Liver (tissue), 9 donors: ENCODE data around the gene ZNF618. TPM values are rescaled to one million over a fixed set of nuclear protein-coding genes. Genes with fewer than 3 reads are reported as not detected.

Source experiments
- DNase-seq: peaks from one replicate; pipeline ENCODE4 v3.0.0-alpha.2; 2017; ENCODE audit warnings: low spot score
- H3K27ac ChIP-seq, 2 donors: one replicate each; pipeline ENCODE4 v1.7.0; 2013; ENCODE audit warnings: inconsistent platforms in 2 of 2, low read length in 2 of 2, control low read depth in 1 of 2, low read depth in 1 of 2, mild to moderate bottlenecking in 1 of 2
- H3K27me3 ChIP-seq, 4 donors: one replicate each; pipeline versions ENCODE4 v1.6.1 to v1.7.0; 2013; ENCODE audit warnings: low read length in 3 of 4, inconsistent platforms in 1 of 4, mild to moderate bottlenecking in 1 of 4, moderate library complexity in 1 of 4; ENCODE audit not compliant: control insufficient read depth in 4 of 4, insufficient read depth in 4 of 4
- H3K36me3 ChIP-seq, 4 donors: one replicate each; pipeline versions ENCODE4 v1.6.1 to v1.7.0; 2013; ENCODE audit warnings: low read length in 3 of 4, mild to moderate bottlenecking in 3 of 4, low read depth in 1 of 4, moderate library complexity in 1 of 4; ENCODE audit not compliant: control insufficient read depth in 4 of 4, insufficient read depth in 3 of 4
- H3K4me1 ChIP-seq, 4 donors: one replicate each; pipeline versions ENCODE4 v1.6.1 to v1.7.0; 2013; ENCODE audit warnings: low read length in 3 of 4, mild to moderate bottlenecking in 3 of 4, moderate library complexity in 1 of 4; ENCODE audit not compliant: control insufficient read depth in 4 of 4, insufficient read depth in 4 of 4
- H3K4me3 ChIP-seq, 3 donors: one replicate each; pipeline versions ENCODE4 v1.6.1 to v1.7.0; 2013; ENCODE audit warnings: low read length in 3 of 3, control low read depth in 1 of 3, low read depth in 1 of 3, mild to moderate bottlenecking in 1 of 3
- H3K9ac ChIP-seq, 2 donors: one replicate each; pipeline ENCODE4 v1.7.0; 2013; ENCODE audit warnings: low read length in 2 of 2, mild to moderate bottlenecking in 2 of 2, moderate library complexity in 2 of 2, control low read depth in 1 of 2, low read depth in 1 of 2
- H3K9me3 ChIP-seq, 4 donors: one replicate each; pipeline versions ENCODE4 v1.6.1 to v1.7.0; 2013; ENCODE audit warnings: low read length in 3 of 4; ENCODE audit not compliant: control insufficient read depth in 4 of 4
- ATF3 ChIP-seq: IDR thresholded peaks from 2 replicates; pipeline ENCODE4 v1.6.1; 2016; ENCODE audit warnings: antibody characterized with exemption
- CTCF ChIP-seq: fragments of 150-350 bp; IDR thresholded peaks from 2 replicates; pipeline ENCODE4 v1.5.1; 2017; ENCODE audit warnings: improper control_type of control experiment, low read depth, low read length; ENCODE audit not compliant: missing input control
- EGR1 ChIP-seq, 2 donors: IDR thresholded peaks; 2 replicates each; pipeline ENCODE4 v1.6.1; 2016 to 2018; ENCODE audit warnings: antibody characterized with exemption in 2 of 2, low read depth in 2 of 2
- FOXA1 ChIP-seq: IDR thresholded peaks from 2 replicates; pipeline ENCODE4 v1.6.1; 2016; ENCODE audit warnings: antibody characterized with exemption
- FOXA2 ChIP-seq: IDR thresholded peaks from 2 replicates; pipeline ENCODE4 v1.6.1; 2016; ENCODE audit warnings: antibody characterized with exemption
- GABPA ChIP-seq, 2 donors: IDR thresholded peaks in 1 of 2; conservative IDR thresholded peaks in 1 of 2; 2 replicates each; pipeline ENCODE4 v1.6.1; 2016; ENCODE audit warnings: antibody characterized with exemption in 2 of 2, mild to moderate bottlenecking in 1 of 2, moderate library complexity in 1 of 2
- HNF4A ChIP-seq, 2 donors: conservative IDR thresholded peaks; 2 replicates each; pipeline ENCODE4 v1.6.1; 2016; ENCODE audit warnings: antibody characterized with exemption in 2 of 2, mild to moderate bottlenecking in 2 of 2
- JUND ChIP-seq, 2 donors: IDR thresholded peaks; 2 replicates each; pipeline ENCODE4 v1.6.1; 2016; ENCODE audit warnings: antibody characterized with exemption in 2 of 2
- MAX ChIP-seq: IDR thresholded peaks from 2 replicates; pipeline ENCODE4 v1.6.1; 2016; ENCODE audit warnings: antibody characterized with exemption
- NR2F2 ChIP-seq: IDR thresholded peaks from 2 replicates; pipeline ENCODE4 v1.6.1; 2016; ENCODE audit warnings: antibody characterized with exemption
- RAD21 ChIP-seq, 2 donors: IDR thresholded peaks; 2 replicates each; pipeline ENCODE4 v1.6.1; 2016; ENCODE audit warnings: antibody characterized with exemption in 2 of 2, mild to moderate bottlenecking in 2 of 2
- REST ChIP-seq: IDR thresholded peaks from 2 replicates; pipeline ENCODE4 v1.6.1; 2016; ENCODE audit warnings: antibody characterized with exemption, mild to moderate bottlenecking
- RXRA ChIP-seq, 2 donors: IDR thresholded peaks; 2 replicates each; pipeline ENCODE4 v1.6.1; 2017 to 2018; ENCODE audit warnings: antibody characterized with exemption in 2 of 2, mild to moderate bottlenecking in 1 of 2
- SP1 ChIP-seq: IDR thresholded peaks from 2 replicates; pipeline ENCODE4 v1.6.1; 2018; ENCODE audit warnings: antibody characterized with exemption, mild to moderate bottlenecking
- TAF1 ChIP-seq: conservative IDR thresholded peaks from 2 replicates; pipeline ENCODE4 v1.6.1; 2016; ENCODE audit warnings: antibody characterized with exemption, mild to moderate bottlenecking
- YY1 ChIP-seq: IDR thresholded peaks from 2 replicates; pipeline ENCODE4 v1.6.1; 2016; ENCODE audit warnings: antibody characterized with exemption, mild to moderate bottlenecking
- ZBTB33 ChIP-seq: IDR thresholded peaks from 2 replicates; pipeline ENCODE4 v1.6.1; 2016; ENCODE audit warnings: antibody characterized with exemption
- WGBS: extraction: QIAGEN DNeasy Blood & Tissue Kit; methylation state at CpG from one replicate; pipeline ENCODE4 v1.1.7; 2013; 5-methylcytosine and 5-hydroxymethylcytosine counted together
- polyA plus RNA-seq, 2 donors: library from polyadenylated mRNA; stranded (reverse) in 1 of 2; unstranded in 1 of 2; fragments of 200-250 nt in 1 of 2; fragments of >200 nt in 1 of 2; fragmentation: Nextera tagmentation in 1 of 2; extraction: Ambion mirVana in 1 of 2; gene quantifications; one replicate each; pipeline versions ENCODE4 v1.2.1 to v1.2.3, GENCODE V29; 2013 to 2015
- total RNA-seq, 2 donors: library from RNA; depleted of rRNA; stranded (reverse); fragments of >200 nt; gene quantifications; one replicate each; pipeline ENCODE4 v1.2.3, GENCODE V29; 2014
- donor health status: healthy.
- donor health status: healthy.
- donor health status: healthy.
- donor health status: healthy.
- donor health status: healthy.

ZNF618 gene
- total and polyA plus RNA-seq, 4 donors: 2.2 to 6.5 (median 3.7) TPM

- H3K4me1 ChIP-seq: no peaks in the 10 kb centered on the region
- H3K36me3 ChIP-seq: peaks cover 5 to 58% (median 31%) of the 10 kb centered on the region in 4 donors
- H3K27ac ChIP-seq: no peak overlapping the region
- DNase-seq: no peak
- H3K27me3 ChIP-seq: no peaks in the 10 kb centered on the region
- no peaks in the 10 kb centered on the region for H3K9me3 ChIP-seq
- H3K4me3 ChIP-seq: no peak overlapping the region
- no peak for TF ChIP-seq FOXA1
- H3K9ac ChIP-seq: no peak overlapping the region
- 85% methylated on average over 5 of the region's 5 CpGs for WGBS
These were observed 161.1 kb downstream of the ZNF618 start for GRCh38 chr9:114037249-114037648.

GRCh38 chr9:114037961-114038723 lies 162.0 kb downstream of the ZNF618 start:
- Histone ChIP-seq H3K36me3 (peaks cover 5 to 56% (median 29%) of the 10 kb centered on the region in 4 donors), H3K27ac (no peak overlapping the region), H3K27me3 (no peaks in the 10 kb centered on the region), H3K4me3 (no peak overlapping the region), H3K9me3 (no peaks in the 10 kb centered on the region), H3K4me1 (no peaks in the 10 kb centered on the region), H3K9ac (no peak overlapping the region)
- 92% methylated on average over 19 of the region's 19 CpGs for WGBS
- TF ChIP-seq TAF1 (no peak), HNF4A (conservative IDR thresholded peaks at IDR 0.05) (no peak), FOXA2 (no peak), GABPA (IDR thresholded peaks at IDR 0.05 in 1 of 2, conservative IDR thresholded peaks at IDR 0.05 in 1 of 2) (no peak), ATF3 (no peak), CTCF (no peak), ZBTB33 (no peak), FOXA1 (no peak), YY1 (no peak), RAD21 (IDR thresholded peaks at IDR 0.05) (no peak), JUND (IDR thresholded peaks at IDR 0.05) (no peak), NR2F2 (no peak), EGR1 (IDR thresholded peaks at IDR 0.05; ENCODE audit: low read depth in 2 of 2) (no peak), RXRA (IDR thresholded peaks at IDR 0.05) (no peak), SP1 (no peak), REST (no peak), MAX (no peak)
- DNase-seq: peak; percentile 28
